SK-N-DZ (cell line): Measurements from ENCODE around the gene ATG7.

Experiments
- DNase-seq: peaks from one replicate; pipeline ENCODE4 v3.0.0-alpha.2; 2015; ENCODE audit warnings: low spot score

The ATG7 gene

DNA sequence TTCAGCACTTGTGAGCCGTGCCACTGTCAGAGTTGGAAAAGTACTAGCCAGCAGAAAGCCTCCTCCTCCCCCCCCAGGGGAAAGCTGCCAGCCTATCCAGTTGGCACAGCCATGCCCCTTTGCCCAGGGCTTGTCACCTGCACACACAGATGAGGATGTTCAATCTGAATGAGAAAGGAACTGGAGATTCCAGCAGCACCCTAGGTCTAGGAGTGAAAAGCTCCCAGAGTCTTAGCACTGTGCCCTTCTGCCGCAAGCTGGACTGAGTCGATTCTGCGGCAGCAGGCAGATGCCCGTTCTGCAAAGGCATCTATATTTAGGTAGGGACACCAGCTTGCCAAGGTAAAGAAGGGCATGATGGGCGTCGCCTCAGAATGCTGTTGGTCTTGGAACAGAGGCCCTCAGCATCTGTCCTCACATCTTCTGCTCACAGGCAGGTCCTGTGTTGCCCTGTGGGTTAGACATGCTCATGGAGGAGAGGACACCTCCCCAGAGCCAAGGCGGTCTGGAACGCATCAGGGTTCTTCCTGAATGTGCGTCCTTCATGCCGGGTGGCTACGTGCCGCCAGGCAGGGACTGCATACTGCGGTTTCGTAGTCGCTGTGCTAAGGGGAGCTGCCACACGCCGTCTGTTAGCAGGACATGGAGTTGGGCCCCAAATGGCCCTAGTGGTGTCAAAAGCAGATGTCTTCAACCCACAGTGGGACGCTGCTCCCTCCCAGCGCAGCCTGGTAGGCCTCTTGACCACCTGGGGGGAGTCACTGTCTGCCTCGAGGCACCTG lies 262.0 kb downstream of the ATG7 start:
- no peak for DNase-seq

DNA sequence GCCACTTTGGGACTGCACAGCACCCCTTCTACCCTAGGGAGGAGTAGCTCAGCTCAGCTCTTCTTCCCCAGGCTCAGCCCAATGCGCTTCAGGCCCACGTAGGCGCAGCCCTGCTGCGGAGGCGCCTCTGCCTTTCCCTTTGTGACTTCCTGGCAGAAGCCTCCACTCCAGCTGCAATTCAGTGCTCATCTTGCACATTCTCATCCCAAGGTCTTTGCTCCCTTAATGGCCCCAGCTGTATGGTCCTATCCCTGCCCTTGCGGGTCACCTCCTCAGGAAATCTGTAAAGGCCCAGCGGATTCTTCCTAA lies 262.6 kb downstream of the ATG7 start:
- no peak for DNase-seq

DNA sequence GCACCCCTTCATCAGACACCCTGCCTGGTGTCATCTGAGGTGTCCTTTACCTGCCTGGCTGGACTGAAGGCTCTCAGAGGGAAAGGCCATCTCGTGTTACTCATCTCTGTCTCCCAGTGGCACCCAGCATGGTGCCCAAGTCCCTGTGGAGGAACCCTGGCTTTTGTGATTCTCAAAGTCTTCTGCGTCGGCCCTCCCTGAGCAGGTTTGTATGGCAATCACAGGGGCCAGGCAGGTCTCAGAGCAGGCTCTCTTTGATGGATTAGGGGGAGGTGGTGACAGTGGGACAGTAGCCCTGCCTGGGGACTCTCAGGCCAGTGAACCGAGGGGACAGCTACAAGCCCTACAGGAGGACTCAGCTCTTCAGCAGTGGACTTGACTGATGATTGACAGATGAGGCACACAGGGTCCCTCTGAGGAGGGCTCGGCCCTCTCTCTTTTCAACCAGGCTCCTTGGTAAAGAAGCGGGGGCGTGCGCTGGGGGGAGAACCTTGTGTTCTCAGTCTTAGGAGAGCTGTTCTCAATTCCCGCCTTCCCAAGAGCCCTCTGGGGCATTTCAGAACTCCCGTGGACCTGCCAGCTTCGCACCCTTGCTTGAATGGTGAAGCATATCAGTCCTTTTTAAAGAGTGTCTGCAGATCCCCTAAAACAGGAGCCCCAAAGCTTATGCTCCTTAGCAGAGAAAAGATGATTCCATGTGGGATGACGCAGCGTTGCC lies 263.2 kb downstream of the ATG7 start:
- DNase-seq: no peak

DNA sequence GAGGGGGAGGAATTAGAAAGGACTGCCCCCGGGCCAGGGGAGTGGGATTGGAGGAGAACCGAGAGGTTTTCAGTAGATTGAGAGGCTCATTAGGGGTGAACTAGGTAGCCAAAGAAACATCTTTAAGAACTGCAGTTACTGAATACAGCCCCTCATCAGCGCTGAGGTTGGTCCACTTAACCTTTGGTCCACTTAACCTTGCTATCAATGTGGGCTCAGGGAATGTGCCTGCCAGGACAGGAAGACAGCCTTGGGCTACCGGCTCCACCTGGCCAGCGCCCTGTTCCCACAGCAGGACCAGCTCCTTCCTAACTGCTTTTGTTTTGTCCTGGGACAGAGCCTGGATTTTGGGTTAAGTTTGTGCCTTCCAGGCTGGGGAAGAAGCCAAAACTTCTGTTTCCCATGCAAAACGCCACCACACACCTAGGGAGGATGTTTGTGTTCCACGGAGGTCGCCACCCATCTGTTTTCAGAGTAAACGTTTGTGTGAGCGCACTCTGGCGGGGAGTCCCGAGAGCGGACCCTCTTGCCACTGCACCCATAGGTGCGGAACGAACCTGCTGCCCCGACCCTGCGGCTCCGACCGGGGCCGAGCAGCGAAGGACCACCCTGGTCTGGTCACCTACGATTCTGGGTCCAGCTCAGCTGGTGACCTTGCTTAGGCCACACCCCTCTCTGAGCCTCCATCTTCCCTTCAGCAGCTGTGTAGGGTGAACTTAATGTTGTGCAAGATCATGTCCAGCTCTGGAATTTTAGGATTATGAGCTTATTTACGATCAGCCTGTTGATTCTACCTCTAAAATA lies 264.1 kb downstream of the ATG7 start:
- no peak for DNase-seq

DNA sequence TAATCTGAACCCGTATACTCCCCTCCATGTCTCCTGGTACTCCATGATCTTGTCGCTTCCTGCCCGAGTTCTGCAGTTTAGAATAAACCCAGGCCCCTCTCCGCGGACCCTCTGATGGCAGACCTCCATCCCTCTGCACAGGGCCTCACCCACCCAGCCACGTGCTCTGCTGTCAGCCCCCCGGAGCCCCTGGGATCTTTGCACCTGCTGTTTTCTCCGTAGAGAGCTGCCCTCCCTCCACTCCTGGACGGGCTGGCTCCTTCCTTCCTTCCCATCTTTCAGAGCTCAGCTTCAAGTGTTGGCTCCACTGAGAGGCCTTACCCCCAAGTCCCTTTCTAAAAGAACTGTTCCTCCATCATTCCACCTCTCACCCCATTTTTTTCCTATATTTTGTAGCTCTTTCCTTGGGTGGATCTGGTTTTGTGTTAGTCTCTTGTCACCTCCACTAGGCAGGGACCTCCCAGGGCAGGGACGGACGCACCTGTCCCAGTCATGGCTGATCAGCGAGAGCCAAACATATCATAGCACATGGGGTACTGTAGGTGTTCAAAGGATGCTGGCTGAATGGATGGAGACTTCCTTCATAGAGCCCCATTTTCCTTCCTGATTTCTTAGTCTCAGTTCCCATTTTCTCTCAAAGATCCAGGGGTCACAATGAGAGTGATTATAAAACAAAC lies 264.9 kb downstream of the ATG7 start:
- DNase-seq: no peak

DNA sequence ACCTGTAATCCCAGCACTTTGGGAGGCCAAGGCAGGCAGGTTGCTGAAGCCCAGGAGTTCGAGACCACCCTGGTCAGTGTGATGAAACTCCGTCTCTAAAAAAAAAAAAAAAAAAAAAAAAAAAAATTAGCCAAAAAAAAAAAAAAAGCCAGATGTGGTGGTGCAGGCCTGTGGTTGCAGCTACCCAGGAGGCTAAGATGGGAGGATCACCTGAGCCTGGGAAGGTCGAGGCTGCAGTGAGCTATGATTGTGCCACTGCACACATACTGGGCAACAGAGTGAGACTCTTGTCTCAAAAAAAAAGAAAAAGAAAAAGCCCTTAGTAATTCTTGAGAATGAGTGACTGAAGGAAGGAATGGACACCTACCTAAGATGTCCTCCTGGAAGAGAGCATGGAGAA lies 266.4 kb downstream of the ATG7 start:
- no peak for DNase-seq

DNA sequence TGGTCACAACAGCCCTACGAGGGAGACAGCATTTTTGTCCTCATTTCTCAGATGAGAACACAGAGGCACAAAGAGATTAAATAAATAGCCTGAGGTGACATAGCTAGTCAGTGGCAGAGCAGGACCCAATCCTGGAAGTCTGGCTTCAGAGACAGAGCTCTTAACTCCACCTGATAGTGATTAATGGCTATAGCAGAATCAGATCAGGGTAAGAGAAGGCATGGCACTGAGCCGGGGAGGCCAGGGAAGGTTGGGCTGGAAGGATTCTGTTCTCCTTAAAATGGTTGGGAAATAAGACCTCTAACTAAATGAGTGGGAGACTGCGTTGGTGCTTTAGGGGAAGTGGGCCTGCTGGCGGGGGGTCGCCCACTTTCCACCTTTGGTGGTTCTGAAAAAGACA lies 267.0 kb downstream of the ATG7 start:
- DNase-seq: no peak

DNA sequence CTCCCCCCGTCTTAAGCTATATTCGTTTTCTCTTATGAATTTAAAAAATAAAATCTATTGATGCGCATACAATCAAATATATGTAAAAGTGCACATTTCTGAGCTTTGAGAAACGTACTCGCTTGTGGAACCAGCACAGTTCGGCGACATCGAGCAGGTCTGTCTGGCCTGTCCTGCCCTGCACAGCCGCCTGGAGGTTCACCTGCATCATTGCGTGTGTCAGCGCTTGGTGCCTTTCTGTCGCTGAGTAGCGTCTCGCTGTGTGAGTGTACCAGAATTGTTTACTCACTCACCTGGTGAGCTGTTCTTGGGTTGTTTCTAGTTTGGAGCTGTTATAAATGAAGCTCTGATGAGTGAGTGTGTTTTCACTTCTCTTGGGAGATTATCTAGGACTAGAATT lies 267.5 kb downstream of the ATG7 start:
- no peak for DNase-seq

DNA sequence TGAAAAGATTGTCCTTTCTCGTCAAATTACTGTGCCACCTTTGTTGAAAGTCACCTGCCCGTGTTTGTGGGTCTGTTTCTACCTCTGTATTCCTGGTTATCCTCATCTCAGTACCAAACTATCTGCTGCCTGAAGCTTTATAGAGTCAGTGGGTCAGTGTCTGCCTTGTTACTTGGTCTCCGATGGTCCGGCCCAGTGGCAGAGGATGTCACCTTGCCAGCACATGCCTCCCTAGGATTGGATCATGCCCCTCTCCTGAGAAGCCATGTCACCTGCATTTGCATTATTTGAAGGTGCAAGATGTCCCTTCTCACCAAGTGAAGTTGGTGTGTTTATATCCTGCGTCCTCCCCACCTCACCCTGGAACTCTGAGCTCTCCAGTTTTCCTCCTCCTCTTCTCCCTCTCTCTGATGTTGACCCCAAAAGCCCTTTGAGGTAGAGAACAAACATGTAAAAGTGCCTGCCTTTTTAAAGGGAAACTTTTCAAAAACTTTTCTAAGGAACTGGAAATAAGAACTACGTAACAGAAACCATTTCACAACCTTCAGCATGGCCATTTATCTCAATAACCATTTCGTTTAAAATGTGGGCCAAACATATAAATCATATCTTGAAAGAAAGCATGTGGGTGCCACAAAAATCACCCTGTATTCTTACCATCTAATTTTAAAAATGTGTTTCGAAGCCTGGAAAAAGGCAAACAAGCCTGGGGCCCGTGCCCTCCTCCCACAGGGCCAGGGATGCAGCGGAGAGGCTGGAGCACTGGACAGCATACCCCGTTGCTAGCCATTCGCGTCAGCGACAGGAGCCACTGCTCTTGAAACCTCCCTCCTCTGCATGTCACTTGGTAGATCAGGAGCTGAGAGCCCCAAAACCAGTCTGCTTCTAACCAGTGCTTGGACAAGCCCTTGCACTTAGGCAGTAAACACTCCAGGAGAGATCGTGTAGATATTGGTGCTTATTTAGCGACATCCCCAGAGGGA lies 269.4 kb downstream of the ATG7 start:
- no peak for DNase-seq

DNA sequence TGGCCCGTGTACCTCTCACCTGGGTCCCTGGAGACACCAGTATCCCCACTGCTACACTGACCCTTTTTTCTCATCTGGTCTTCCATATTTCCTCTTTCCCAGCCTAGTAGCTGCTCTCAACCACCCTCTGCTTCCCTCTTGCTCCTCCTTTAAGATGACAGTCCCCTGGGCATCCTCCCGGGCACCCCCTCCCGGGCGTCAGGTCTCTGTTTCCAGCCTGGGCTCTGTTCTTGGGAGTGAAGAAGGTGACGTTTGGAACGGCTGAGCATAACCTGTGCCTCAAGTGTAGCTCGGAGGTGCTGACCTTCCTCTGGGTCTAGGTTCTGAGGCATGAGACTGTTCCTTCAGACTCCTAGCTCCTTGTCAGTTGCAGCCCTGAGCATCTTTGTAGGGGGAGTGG lies 270.4 kb downstream of the ATG7 start:
- no peak for DNase-seq

DNA sequence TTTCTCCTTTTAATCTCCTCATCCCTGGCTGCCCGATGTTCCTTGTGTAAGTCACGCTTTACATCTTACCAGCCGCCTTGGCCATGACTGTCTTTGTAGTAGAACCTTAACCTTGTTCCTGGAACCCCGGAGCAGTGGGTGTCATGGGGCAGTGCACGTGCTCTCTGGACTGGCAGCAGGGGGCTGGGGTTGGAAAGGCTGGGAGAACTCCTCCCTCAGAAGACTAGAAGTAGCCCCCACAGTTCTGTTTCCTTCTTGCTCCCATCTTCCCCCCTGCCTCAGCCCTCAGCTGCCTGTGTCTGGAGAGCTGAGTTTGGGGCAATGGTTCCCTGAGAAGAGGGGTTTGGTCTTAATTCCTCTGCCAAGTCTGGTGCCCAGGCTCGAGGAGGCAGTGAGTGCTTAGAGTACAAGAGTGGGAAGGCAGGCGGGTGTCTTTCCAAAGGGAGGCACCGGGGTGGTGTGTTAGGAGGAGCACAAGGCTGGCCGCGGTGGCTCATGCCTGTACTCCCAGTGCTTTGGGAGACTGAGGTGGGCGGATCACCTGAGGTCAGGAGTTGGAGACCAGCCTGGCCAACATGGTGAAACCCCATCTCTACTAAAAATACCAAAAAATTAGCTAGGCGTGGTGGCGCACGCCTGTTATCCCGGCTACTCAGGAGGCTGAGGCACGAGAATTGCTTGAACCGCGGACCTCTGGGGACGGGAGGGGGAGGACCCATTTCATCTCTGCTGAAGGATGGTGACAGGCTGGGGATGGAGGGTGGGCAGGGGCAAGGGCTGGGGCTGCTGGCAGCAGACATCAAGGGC lies 271.1 kb downstream of the ATG7 start:
- no peak for DNase-seq

DNA sequence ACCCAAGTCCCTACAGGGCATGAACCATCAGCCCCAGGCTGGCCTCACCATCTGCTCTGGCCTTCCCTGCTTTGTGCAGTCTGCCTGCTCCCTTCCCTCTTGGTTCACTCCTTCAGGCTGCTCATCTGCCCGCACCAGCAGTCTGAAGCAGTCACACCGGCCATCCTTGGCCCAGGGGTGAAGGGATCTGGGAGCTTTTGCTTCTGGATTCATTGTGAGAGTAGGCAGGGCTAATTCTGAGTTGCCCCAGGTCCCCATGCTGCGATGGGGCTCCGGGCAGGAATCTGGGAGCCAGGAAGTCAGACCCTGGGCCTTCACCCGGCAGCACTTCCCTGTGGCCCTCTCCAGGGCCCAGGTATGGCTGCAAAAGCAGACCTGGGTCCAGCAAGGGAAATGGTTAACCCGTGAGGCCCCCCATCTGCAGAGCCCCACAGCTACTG lies 271.8 kb downstream of the ATG7 start:
- DNase-seq: no peak

DNA sequence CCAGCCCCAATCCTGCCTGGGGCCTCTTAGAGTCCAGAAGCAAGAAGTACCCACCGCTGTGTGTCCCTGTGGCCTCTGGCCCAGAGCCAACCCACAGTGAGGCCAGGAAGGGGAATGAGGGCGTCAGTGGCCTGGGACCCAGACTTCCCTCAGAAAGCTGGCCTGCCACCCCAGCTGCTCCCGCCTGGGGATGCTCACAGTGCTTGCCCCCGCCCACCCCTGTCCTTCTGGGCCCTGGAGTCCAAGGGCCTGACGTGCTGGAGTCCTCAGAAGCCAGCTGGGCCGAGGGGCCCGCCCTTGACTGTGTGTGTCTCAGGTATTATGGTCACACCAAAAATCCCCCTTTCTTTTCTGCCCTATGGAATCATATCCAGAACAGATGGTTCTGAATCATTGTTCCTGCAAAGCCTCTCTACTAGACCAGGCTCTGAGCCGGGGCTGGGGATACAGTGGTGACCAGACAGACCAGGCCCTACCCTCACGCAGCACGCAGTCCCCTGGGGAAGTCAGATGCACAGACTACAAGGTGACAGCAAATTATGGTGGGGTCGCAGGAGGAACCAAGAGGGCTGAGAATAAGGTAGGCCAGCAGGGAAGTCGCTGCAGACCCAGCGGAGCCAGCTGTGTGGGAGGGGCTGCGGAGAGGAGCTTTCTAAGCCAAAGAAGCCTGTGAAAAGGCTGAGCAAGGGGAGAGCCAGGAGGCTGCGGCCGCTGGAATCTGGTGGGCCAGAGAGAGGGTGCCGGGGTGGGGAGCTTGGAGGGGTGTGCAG lies 272.4 kb downstream of the ATG7 start:
- peak; percentile 55 for DNase-seq

DNA sequence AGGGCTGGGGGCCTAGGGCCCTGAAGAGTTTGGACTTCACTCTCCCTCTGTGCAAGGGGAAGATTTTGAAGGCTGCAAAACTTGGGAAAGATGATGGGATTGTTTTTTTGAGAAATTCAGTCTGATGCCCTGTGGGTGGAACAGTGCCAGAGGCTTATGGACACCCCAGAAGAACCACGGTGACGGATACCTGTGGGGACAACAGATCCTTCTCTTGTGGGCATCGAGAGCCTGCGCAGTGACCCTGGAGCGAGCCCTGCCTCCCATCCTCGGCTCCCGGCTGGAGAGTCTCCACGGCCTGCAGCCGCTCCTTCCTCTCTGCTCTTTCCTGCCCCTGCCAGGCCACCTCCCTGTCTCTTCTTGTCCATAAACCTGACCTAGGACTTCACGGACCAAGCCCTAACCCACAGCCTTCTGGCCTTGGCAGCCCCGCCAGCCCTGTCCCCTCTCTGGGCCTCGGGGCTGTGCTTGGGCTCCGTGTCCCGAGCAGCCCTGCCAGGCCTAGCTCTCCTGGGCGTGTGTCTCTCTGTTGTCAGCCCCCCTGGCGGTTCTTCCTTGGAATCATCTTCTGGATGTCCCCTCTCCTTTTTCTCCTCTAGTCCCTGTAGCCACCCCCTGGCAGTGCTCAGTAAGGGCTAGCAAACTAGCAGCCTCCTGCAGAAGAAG lies 273.1 kb downstream of the ATG7 start:
- peak; percentile 76 for DNase-seq

DNA sequence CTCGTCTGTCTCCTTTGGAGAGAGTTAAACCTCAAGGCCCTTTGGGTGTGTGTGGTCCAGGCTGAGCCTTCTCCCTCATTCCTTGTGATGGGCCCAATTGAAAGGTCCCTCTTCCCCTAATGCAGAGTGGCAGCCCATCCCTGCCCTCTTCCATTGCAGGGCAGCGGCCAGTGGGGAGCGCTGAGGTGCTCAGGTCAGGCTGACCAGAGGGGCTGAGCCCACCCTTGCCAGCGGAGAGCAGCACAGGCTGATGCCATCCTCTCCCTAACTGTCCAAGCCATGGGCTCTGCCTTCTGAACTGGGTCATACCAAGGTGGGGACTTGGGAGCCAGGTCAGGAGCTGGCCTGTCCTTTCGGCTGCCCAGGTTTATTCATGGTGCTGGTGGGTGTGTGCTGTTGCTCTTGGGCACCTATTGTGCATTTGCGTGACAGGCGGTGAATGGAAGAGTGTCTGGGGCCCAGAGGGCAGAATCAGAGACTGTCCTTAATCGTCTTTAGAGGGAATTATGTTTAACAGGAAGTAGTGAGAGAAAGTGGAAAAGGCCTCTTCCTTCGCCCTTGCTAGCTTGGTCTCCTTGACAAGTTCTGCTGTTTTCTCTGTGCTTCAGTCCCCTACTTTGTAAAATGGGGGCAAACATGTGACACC lies 274.6 kb downstream of the ATG7 start:
- DNase-seq: no peak

DNA sequence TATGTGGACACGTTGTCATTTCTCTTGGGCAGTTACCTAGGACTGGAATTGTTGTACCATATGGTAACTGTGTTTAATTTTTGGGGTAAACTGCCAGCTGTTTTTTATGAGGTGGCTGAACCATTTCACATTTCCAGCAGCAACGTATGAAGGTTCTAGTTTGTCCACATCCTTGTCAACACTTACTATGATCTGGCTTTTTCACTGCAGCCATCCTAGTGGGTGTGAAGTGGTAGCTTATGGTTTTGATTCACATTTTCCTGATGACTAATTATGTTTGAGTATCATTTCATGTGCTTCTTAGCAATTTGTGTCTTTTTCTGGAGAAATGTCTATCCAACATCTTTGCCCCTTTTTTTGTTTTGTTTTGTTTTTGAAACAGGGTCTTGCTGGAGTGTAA lies 275.3 kb downstream of the ATG7 start:
- no peak for DNase-seq

DNA sequence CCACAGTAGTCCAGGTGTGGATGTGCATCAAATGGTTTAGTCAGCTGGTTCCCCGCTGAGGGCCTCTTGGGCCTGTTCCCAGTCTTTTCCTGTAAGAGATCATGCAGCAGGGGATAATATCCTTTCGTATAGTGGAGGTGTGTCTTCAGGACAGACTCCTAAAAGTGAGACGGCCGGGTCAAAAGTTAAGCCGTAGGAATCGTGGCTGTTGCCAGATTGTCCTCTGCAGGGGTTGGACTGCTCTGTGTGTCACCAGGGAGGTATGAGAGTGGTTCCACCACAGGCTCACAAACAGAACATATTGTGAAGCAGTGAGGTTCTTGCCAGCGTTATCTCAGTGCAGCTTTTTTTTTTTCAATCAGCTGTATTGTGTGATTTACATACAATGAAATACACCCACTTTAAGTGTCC lies 276.5 kb downstream of the ATG7 start:
- no peak for DNase-seq

DNA sequence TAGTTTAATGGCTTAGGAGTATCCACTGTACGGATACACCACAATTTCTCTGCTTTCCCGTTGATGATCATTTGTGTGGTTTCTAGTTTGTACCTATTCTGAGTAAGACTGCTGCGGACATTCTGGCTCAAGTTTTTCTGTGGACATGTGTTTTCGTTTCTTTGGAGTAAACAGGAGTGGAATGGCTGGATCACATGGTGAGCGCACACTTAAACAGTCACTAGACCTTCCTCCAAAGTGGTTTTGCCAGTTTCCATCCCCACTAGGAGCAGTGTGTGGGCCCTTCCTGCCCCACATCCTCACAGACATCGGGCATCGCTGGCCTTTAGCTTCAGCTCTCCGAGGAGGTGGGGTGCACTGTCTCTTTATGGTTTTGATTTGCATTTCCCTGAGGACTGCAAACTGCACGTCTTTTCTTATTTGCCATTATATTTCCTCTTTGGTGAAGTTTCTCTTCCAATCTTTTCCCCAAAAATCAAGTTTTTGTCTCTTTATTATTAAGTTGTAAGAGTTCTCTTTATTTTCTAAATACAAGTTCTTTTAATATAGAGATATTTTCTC lies 277.5 kb downstream of the ATG7 start:
- no peak for DNase-seq
